ENCODE measurements around the gene PLLP. TPM values are rescaled to one million over a fixed set of nuclear protein-coding genes. Genes with fewer than 3 reads are reported as not detected.

Gene PLLP
- total RNA-seq, 2 donors from 2014 or later, result 5.9 to 9.1 TPM

GRCh38 chr16:57265850-57266530 lies 18.5 kb downstream of the PLLP start:
- no peak for TF ChIP-seq CTCF (conservative IDR thresholded peaks at IDR 0.05)
- Mint-ChIP-seq H3K36me3 (ENCODE audit: low read depth) (no peaks in the 10 kb centered on the region), H3K27ac (no peak overlapping the region), H3K27me3 (ENCODE audit: insufficient read depth) (no peaks in the 10 kb centered on the region), H3K9me3 (no peaks in the 10 kb centered on the region), H3K4me1 (peaks cover 18% of the 10 kb centered on the region), H3K4me3 (no peak overlapping the region)
- no peaks in the 10 kb centered on the region for H3K36me3 ChIP-seq (ENCODE audit: control insufficient read depth, insufficient read depth, low read length)
- H3K9ac ChIP-seq (ENCODE audit: extremely low read depth, low read length, poor library complexity, severe bottlenecking), result no peak overlapping the region
- no peaks in the 10 kb centered on the region for H3K9me3 ChIP-seq (ENCODE audit: control insufficient read depth, low read length)
- no peak overlapping the region for H3K27ac ChIP-seq (ENCODE audit: low read depth, low read length)
- DNase-seq, result no peak
- no peak overlapping the region for H3K4me3 ChIP-seq (ENCODE audit: low read length)
- H3K4me1 ChIP-seq (ENCODE audit: control insufficient read depth, insufficient read depth, low read length), result peaks cover 15% of the 10 kb centered on the region
- 94 to 97% methylated on average over 12 to 16 of the region's 16 CpGs for WGBS, 2 experiments (ENCODE audit: insufficient coverage in 1 of 2, insufficient read length in 1 of 2)
- no peaks in the 10 kb centered on the region for H3K27me3 ChIP-seq (ENCODE audit: control insufficient read depth, insufficient read depth, low read length, poor library complexity, severe bottlenecking)

- Mint-ChIP-seq H3K36me3 (ENCODE audit: low read depth) (no peaks in the 10 kb centered on the region), H3K4me3 (no peak overlapping the region), H3K27ac (no peak overlapping the region), H3K27me3 (ENCODE audit: insufficient read depth) (no peaks in the 10 kb centered on the region), H3K9me3 (no peaks in the 10 kb centered on the region), H3K4me1 (peaks cover 21% of the 10 kb centered on the region)
- no peak overlapping the region for H3K4me3 ChIP-seq (ENCODE audit: low read length)
- no peak overlapping the region for H3K9ac ChIP-seq (ENCODE audit: extremely low read depth, low read length, poor library complexity, severe bottlenecking)
- H3K9me3 ChIP-seq (ENCODE audit: control insufficient read depth, low read length), result no peaks in the 10 kb centered on the region
- H3K27me3 ChIP-seq (ENCODE audit: control insufficient read depth, insufficient read depth, low read length, poor library complexity, severe bottlenecking), result no peaks in the 10 kb centered on the region
- H3K27ac ChIP-seq (ENCODE audit: low read depth, low read length), result no peak overlapping the region
- H3K4me1 ChIP-seq (ENCODE audit: control insufficient read depth, insufficient read depth, low read length), result peaks cover 20% of the 10 kb centered on the region
- H3K36me3 ChIP-seq (ENCODE audit: control insufficient read depth, insufficient read depth, low read length), result no peaks in the 10 kb centered on the region
- no peak for DNase-seq
- WGBS, 2 experiments (ENCODE audit: insufficient coverage in 1 of 2, insufficient read length in 1 of 2), result 94 to 100% methylated on average over 1 to 11 of the region's 11 CpGs
- no peak for TF ChIP-seq CTCF (conservative IDR thresholded peaks at IDR 0.05)
Measured at GRCh38 chr16:57264950-57265371, 19.5 kb downstream of the PLLP start.

GRCh38 chr16:57264381-57264780 lies 20.1 kb downstream of the PLLP start:
- DNase-seq, result peak; percentile 22
- H3K4me3 Mint-ChIP-seq, result no peak overlapping the region
- H3K27ac Mint-ChIP-seq, result no peak overlapping the region
- Histone ChIP-seq H3K9ac (ENCODE audit: extremely low read depth, low read length, poor library complexity, severe bottlenecking) (no peak overlapping the region), H3K36me3 (ENCODE audit: control insufficient read depth, insufficient read depth, low read length) (no peaks in the 10 kb centered on the region), H3K4me3 (ENCODE audit: low read length) (no peak overlapping the region), H3K4me1 (ENCODE audit: control insufficient read depth, insufficient read depth, low read length) (peaks cover 19% of the 10 kb centered on the region), H3K27me3 (ENCODE audit: control insufficient read depth, insufficient read depth, low read length, poor library complexity, severe bottlenecking) (no peaks in the 10 kb centered on the region), H3K27ac (ENCODE audit: low read depth, low read length) (no peak overlapping the region), H3K9me3 (ENCODE audit: control insufficient read depth, low read length) (no peaks in the 10 kb centered on the region)
- no peaks in the 10 kb centered on the region for H3K27me3 Mint-ChIP-seq (ENCODE audit: insufficient read depth)
- WGBS, 2 experiments (ENCODE audit: insufficient coverage in 1 of 2, insufficient read length in 1 of 2), result 89 to 90% methylated on average over 8 of the region's 8 CpGs
- no peaks in the 10 kb centered on the region for H3K9me3 Mint-ChIP-seq
- peaks cover 21% of the 10 kb centered on the region for H3K4me1 Mint-ChIP-seq
- no peaks in the 10 kb centered on the region for H3K36me3 Mint-ChIP-seq (ENCODE audit: low read depth)
- no peak for TF ChIP-seq CTCF (conservative IDR thresholded peaks at IDR 0.05)
